ENCODE results near the gene MALRD1.

- no peak for TF ChIP-seq CTCF (IDR thresholded peaks at IDR 0.05)
- TF ChIP-seq EZH2phosphoT487 (IDR thresholded peaks at IDR 0.05): no peak
- no peak for TF ChIP-seq EZH2 (IDR thresholded peaks at IDR 0.05)
These were observed 670.7 kb downstream of the MALRD1 start for GRCh38 chr10:19719284-19719683.

All from neural progenitor cell (in vitro differentiated cells).